ENCODE results near the gene UBD. TPM values are rescaled to one million over a fixed set of nuclear protein-coding genes. Genes with fewer than 3 reads are reported as not detected.

Gene UBD
- total and polyA plus RNA-seq, 7 donors, result 0.71 to 207 (median 10.0) TPM; not detected in 3

GRCh38 chr6:29566856-29567255 lies 7.3 kb upstream of the UBD start:
- Histone ChIP-seq H3K27me3 (peaks cover 0 to 11% (median 0%) of the 10 kb centered on the region in 3 donors), H3K27ac (no peak overlapping the region), H3K9me3 (no peaks in the 10 kb centered on the region), H3K4me1 (no peaks in the 10 kb centered on the region), H3K36me3 (no peaks in the 10 kb centered on the region), H3K4me3 (no peak overlapping the region)
- WGBS, 2 donors, result 54 to 82% methylated on average over 5 of the region's 5 CpGs
- no peak for TF ChIP-seq POLR2AphosphoS5 (IDR thresholded peaks at IDR 0.05)
- TF ChIP-seq CTCF (IDR thresholded peaks at IDR 0.05), result no peak
- no peak for TF ChIP-seq POLR2A (IDR thresholded peaks at IDR 0.05)
- TF ChIP-seq EP300 (IDR thresholded peaks at IDR 0.05), result no peak
- no peak for DNase-seq
- intact Hi-C loops (cut with DNase I), result no loop called here

- no peaks in the 10 kb centered on the region for H3K4me1 ChIP-seq
- H3K4me3 ChIP-seq, result no peak overlapping the region
- no peak for DNase-seq
- TF ChIP-seq EP300 (IDR thresholded peaks at IDR 0.05) (no peak), POLR2AphosphoS5 (IDR thresholded peaks at IDR 0.05) (no peak), CTCF (IDR thresholded peaks at IDR 0.05) (no peak), POLR2A (IDR thresholded peaks at IDR 0.05) (no peak)
- H3K27ac ChIP-seq, result no peak overlapping the region
- H3K27me3 ChIP-seq, result peaks cover 0 to 7% (median 0%) of the 10 kb centered on the region in 3 donors
- intact Hi-C loops (cut with DNase I), result no loop called here
- no peaks in the 10 kb centered on the region for H3K9me3 ChIP-seq
- no peaks in the 10 kb centered on the region for H3K36me3 ChIP-seq
Measured at GRCh38 chr6:29564875-29565274, 5.3 kb upstream of the UBD start.

- Histone ChIP-seq H3K27me3 (peaks cover 0 to 7% (median 0%) of the 10 kb centered on the region in 3 donors), H3K9me3 (no peaks in the 10 kb centered on the region), H3K4me1 (no peaks in the 10 kb centered on the region), H3K4me3 (no peak overlapping the region), H3K27ac (no peak overlapping the region), H3K36me3 (no peaks in the 10 kb centered on the region)
- intact Hi-C loops (cut with DNase I), result no loop called here
- no peak for DNase-seq
- 36 to 64% methylated on average over 3 of the region's 3 CpGs for WGBS, 2 donors
- TF ChIP-seq POLR2AphosphoS5 (IDR thresholded peaks at IDR 0.05) (no peak), EP300 (IDR thresholded peaks at IDR 0.05) (no peak), CTCF (IDR thresholded peaks at IDR 0.05) (no peak), POLR2A (IDR thresholded peaks at IDR 0.05) (no peak)
Measured at GRCh38 chr6:29563435-29563965, 4.0 kb upstream of the UBD start.

- peaks cover 0 to 13% (median 5%) of the 10 kb centered on the region in 3 donors for H3K27me3 ChIP-seq
- no peak for TF ChIP-seq POLR2AphosphoS5 (IDR thresholded peaks at IDR 0.05)
- no peak for TF ChIP-seq CTCF (IDR thresholded peaks at IDR 0.05)
- TF ChIP-seq POLR2A (IDR thresholded peaks at IDR 0.05), result no peak
- no peak for TF ChIP-seq EP300 (IDR thresholded peaks at IDR 0.05)
- WGBS, 2 donors, result 88 to 93% methylated on average over 1 of the region's 1 CpG
Measured at GRCh38 chr6:29561606-29562181, 2.2 kb upstream of the UBD start.

GRCh38 chr6:29561091-29561490 lies 1.6 kb upstream of the UBD start:
- TF ChIP-seq POLR2A (IDR thresholded peaks at IDR 0.05) (no peak), CTCF (IDR thresholded peaks at IDR 0.05) (no peak), EP300 (IDR thresholded peaks at IDR 0.05) (no peak), POLR2AphosphoS5 (IDR thresholded peaks at IDR 0.05) (no peak)
- Histone ChIP-seq H3K4me1 (no peaks in the 10 kb centered on the region), H3K4me3 (no peak overlapping the region), H3K36me3 (no peaks in the 10 kb centered on the region), H3K27me3 (peaks cover 0 to 15% (median 5%) of the 10 kb centered on the region in 3 donors), H3K9me3 (no peaks in the 10 kb centered on the region), H3K27ac (no peak overlapping the region)
- DNase-seq, result no peak
- intact Hi-C loops (cut with DNase I), result no loop called here

More at GRCh38 chr6:29561606-29562181, 2.2 kb upstream of the UBD start:
- Histone ChIP-seq H3K4me3 (no peak overlapping the region), H3K36me3 (no peaks in the 10 kb centered on the region), H3K9me3 (no peaks in the 10 kb centered on the region), H3K27ac (no peak overlapping the region), H3K4me1 (no peaks in the 10 kb centered on the region)
- no peak for DNase-seq
- intact Hi-C loops (cut with DNase I), result no loop called here
